Measurements from ENCODE around the gene SPOCK1.
"Not testable (repeated sequence)": the region's sequence is repeated elsewhere in the genome, so short reads cannot be mapped to it uniquely, and the experiment has no call there.

SPOCK1 gene

GRCh38 chr5:137234973-137235943 is 263.9 kb downstream of the SPOCK1 start:
- no peak for DNase-seq (ENCODE audit: extremely low read depth in 1 of 2, low read depth in 1 of 2)

DNA sequence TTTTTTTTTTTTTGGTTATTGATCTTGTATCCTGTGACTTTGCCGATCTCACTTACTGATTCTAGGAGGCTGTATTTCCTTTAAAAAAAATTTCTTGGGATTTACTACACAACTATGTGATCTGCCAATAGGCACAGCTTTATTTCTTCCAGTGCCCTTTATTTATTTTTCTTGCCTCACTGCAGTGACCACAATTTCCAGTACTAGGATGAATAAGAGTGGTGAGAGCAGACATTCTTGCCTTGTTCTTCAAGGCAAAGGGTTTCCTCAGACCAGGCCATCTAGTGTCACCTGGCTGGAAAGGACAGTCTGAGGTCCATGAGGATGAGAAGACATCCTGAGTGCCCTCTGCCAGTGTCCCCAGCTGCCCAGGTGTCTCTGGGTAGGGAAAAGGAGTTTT is 265.4 kb downstream of the SPOCK1 start:
- no peak for DNase-seq (ENCODE audit: extremely low read depth in 1 of 2, low read depth in 1 of 2)

- not testable (repeated sequence) for DNase-seq (ENCODE audit: extremely low read depth in 1 of 2, low read depth in 1 of 2)
Measured at GRCh38 chr5:137233304-137233703, 265.8 kb downstream of the SPOCK1 start.

DNA sequence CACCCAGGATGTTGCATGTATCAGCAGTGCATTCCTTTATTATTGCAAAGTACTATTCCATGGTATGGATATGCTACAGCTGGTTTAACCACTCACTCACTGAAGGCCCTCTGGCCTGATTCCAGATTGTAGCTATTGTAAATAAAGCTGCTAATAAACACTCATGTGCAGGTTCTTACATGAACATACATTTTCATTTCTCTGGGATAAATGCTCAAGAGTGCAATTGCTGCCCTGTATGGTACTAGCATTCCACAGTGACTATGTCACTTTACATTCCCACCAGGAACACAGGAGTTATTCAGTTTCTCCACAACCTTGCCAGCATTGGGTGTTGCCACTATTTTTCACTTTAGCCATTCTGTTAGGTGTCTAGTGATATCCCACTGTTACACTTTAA is 267.6 kb downstream of the SPOCK1 start:
- DNase-seq (ENCODE audit: extremely low read depth in 1 of 2, low read depth in 1 of 2), result no peak

DNA sequence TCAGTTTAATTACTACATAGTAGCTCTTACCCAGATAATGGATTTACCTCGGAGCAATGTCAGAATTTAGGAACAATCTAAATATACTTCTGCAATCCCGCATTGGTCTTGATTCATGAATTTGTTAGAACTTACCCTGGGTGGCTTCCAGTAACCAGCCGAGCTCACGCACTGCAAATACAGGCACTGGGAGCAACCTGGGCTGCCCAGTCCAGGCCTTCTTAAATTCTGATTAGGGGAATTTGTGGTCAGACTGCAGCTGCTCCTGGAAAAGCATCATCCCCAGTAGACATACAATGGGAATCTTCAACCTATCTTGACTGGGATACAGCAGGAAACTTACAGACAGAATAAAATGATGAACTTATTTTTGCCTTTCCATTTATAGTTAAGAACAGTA is 270.3 kb downstream of the SPOCK1 start:
- no peak for DNase-seq (ENCODE audit: extremely low read depth in 1 of 2, low read depth in 1 of 2)

GRCh38 chr5:137226081-137226480 is 273.0 kb downstream of the SPOCK1 start:
- DNase-seq (ENCODE audit: extremely low read depth in 1 of 2, low read depth in 1 of 2), result no peak

DNA sequence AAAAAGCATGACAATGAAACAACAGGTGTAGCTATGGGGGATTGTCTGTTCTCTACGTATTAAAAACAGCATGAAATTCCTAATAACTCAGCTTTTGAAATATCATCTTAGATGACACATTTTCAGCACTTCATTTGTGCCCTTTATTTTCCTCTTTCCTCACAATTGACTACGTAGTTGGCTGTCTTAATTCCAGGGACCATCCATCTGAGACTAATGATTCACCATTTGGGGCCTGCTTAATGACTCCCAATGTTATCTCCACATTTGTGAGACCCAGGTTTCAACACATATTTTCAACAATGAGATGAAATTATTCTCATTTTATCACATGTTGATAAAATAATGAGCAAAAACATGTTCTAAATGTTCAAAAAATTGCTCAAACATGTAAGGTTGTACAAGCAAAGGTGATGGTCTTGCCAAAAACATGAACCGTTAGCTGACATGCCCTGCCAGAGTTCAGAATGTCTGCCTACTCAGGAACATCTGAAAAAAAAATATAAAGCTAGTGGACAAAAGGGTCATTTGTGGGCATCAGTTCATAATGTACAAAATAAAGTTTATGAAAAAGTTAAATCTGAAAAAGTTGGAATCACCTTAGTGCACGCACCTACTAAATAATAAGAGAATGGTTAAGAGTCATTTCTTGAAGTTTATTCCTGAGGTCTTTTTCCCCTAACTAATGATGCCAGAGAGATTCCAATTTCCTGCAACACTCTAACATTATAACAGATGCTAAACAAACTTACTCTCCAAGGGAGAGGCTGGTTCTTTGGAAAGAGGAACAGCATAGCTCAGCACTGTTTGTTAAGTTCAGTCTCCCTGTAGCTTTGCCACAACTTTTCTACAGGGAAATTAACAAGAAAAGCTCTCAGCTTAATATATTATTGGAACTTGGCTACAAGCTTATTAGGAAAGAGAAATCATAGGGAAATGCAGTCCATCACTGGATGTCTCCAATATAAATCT is 275.5 kb downstream of the SPOCK1 start:
- no peak for DNase-seq (ENCODE audit: extremely low read depth in 1 of 2, low read depth in 1 of 2)

GRCh38 chr5:137221943-137222342 is 277.2 kb downstream of the SPOCK1 start:
- DNase-seq (ENCODE audit: extremely low read depth in 1 of 2, low read depth in 1 of 2), result no peak

DNA sequence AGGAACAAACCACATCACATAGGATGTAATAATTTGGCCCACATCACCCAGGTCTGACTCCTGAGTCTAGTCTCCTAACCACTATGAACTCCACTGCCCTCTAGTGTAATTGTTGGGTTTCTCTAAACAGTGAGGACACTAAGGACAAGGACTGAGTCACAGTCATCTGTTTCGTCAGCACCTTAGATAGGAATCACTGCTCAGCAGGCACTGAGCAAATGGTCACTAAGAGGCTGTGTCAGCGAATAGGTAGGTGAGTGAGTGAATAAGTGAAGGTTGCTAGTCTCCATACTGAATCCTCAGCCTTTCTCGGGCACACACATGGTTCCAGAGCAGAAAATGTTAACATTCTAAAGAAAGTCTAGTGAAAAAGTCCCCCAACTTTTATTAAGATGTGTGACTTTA is 278.6 kb downstream of the SPOCK1 start:
- DNase-seq (ENCODE audit: extremely low read depth in 1 of 2, low read depth in 1 of 2), result no peak

GRCh38 chr5:137218896-137219295 is 280.2 kb downstream of the SPOCK1 start:
- DNase-seq (ENCODE audit: extremely low read depth in 1 of 2, low read depth in 1 of 2), result no peak

- DNase-seq (ENCODE audit: extremely low read depth in 1 of 2, low read depth in 1 of 2), result no peak
Measured at GRCh38 chr5:137218471-137218870, 280.7 kb downstream of the SPOCK1 start.

DNA sequence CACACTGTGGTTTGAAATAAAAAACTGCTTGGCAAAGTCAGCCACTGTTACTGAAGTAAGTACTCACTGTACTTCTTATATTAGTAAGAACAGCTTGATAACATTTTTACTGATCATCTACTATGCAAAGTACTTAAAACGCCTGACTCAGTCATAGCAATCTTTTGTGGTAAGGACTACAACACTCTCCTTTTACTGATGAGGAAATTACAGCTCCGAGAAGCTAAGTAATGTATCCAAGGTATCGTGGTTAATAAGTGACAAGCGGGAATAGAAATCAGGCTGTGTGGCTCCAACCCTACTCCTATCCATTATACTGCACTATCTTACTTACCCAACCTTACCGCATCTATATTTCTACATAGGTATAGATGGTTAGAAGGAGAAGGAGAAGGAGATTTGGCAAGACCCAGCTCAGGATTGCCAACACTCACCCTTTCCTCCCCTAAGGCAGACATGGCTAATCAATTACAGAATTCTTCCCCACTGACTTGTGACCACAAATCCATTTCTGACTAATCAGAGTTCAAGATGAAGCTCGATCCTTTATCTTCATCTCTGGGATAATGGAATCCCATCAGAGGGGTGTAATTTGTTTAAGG is 281.4 kb downstream of the SPOCK1 start:
- no peak for DNase-seq (ENCODE audit: extremely low read depth in 1 of 2, low read depth in 1 of 2)

DNA sequence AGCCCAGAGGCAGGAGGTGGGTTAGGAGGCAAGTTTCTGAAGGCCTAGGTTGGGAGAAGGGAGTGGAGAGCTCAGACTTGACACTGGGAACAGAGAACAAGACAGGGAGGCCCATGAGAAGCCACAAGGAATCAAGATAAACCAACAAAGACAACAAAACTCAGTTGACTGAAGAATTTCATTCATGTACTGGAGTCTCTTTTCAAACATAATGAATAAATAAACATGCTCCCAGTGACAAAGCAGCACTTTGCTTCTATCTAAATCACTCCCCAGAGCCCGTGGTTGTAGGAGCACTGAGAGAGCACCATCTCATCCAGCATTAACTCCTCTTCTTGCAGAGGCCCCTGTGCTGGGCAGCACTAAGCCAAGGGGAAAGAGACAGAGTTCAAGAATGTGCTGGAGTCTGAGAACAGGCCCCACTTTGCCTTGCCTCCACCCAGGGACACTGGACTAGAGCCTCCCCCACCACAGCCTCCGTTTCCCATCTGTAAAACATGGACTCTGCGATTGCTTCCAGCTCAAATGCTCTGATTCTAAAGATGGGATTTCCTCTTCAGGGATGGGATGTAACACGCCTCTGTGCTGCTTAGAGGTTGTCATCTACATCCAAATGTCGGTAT is 282.0 kb downstream of the SPOCK1 start:
- no peak for DNase-seq (ENCODE audit: extremely low read depth in 1 of 2, low read depth in 1 of 2)

GRCh38 chr5:137215780-137216179 is 283.3 kb downstream of the SPOCK1 start:
- DNase-seq (ENCODE audit: extremely low read depth in 1 of 2, low read depth in 1 of 2), result no peak

DNA sequence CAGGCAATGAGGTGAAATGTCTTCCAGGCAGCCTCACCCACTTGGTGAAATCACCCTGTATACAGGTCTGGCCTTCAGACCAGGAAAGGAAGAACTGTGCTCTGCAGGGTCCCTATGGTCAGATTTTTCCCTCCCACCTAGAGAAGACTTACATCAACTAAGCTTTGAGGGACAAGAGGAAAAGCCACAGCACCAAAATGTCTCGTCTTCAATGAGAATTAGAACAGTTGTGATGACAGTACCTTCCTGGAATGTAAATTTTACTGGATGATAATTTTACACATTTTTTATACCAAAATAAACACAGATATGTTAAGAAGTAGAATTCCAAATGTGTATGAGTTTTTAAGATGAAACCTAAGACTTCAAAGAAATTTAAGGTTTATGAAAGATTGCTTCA is 283.9 kb downstream of the SPOCK1 start:
- no peak for DNase-seq (ENCODE audit: extremely low read depth in 1 of 2, low read depth in 1 of 2)

DNA sequence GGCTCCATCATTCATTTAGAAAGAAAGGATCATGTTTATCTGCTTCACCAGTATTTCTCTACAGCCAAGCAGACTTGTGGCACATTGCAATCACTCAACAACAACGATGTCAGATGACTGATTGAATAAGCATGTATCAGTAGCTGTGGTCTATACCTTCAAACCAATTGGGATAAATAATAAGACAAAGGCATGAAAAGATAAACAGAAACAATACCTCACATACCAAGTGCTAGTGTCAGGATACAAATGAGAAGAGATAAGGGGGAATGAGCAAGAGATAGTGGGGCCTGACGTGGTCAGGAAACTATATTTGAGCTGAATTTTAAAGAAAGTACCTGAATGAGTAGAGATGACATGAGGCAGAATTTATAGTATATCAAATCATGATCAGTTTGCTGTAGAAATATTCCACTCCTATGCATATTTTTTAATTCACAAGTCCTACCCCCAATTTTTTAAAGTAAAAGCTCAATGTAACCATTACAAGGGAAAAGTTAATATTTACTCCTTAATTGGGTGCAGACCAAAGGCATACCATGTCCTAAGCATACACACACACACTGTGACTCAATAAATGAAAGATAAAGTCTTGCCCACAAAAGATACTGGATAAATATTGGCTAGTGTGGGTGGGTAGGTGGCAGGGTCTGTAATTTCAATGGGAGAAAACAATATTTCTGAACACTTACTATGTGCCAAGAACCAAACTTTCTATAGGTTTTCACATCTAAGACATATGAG is 284.5 kb downstream of the SPOCK1 start:
- no peak for DNase-seq (ENCODE audit: extremely low read depth in 1 of 2, low read depth in 1 of 2)

DNA sequence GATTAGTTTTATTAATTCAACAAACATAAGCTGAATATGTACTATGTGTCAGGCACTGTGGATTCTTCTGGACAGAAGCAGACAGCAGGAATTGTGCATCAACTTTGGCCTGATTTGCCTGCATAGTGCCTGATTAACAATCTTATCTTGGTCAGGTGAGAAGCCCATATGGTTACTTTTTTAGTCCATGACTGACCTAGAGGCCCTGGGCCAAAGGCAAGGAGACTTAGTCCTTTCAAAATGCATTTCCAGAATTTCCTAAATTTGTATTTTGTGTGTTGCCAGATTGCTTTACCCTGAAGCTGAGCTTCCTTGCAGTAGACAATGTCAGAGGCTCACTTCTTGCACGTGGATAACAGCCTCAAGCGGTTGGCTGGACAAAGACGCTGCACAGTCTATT is 286.7 kb downstream of the SPOCK1 start:
- DNase-seq (ENCODE audit: extremely low read depth in 1 of 2, low read depth in 1 of 2), result no peak

DNA sequence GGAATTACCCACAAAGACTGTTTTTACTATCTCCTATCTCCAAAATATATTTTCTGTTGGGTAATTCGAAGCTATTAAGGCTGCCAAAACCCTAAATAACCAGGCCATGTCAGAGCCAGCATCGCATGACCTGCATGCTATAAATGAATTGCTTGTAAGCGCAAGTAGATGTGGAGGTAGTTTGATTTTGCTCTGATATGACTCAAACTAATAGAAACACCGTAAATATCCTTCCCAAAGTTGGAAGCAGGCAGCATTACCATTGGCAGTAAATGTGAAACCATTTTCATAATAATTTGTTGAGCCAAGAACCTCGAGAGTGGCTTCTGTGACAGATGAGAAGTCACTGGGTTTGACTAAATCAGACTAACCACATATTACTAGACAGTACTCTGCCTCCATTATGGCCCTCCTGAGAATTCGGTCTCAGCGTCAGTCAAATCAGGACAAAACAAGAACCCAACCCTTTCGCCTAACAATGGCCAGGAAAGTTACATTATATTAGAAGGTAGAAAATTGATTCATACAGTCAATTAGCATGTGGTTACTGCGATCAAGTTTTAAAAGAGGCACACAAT is 289.8 kb downstream of the SPOCK1 start:
- DNase-seq (ENCODE audit: extremely low read depth in 1 of 2, low read depth in 1 of 2), result no peak

DNA sequence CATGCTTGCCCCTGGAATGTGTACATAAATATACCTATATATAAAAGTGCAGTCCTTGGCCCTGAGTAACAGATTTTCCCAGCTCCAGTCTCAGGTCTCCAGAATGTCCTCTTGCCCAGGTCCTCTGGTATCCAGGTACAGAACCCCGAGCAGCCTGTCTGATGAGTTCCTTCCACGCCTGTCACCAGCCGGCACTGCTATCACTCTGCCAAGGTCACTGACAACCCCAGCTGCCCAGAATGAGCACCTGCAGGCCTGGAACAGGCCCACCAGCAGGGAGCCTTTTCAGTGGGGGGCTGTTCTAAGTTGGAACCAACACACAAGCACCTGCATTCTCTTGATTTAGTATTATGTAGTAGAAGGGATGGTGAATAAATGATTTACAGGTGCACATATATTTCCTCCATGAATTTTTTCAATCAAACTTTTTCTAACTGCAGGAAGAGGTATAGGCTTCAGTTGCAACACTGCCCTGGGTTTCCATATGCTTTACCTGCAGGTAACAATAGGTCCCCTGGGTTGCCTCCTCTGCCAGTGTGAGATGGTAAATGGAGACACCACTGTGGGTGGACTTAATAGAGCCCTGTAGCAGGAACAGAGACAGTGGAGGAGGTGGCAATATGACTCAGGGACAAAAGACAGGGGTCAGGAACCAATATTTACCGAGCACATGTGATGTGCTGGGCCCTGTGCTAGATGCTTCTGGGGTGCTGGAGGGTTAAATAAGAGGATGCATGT is 291.9 kb downstream of the SPOCK1 start:
- DNase-seq (ENCODE audit: extremely low read depth in 1 of 2, low read depth in 1 of 2), result no peak

Data from stimulated activated CD8-positive, alpha-beta memory T cell treated with anti-CD3 and anti-CD28 coated beads, Interleukin-7, amount 100 ng/mL, for 48 hours (primary cell).